Neural crest cell (in vitro differentiated cells): ENCODE results near the gene NKX2-1. TPM values are rescaled to one million over a fixed set of nuclear protein-coding genes. Genes with fewer than 3 reads are reported as not detected.
A peak's percentile ranks its signal among the peaks of the same experiment; 100 is the strongest.

Source experiments
- DNase-seq: peaks from one replicate; pipeline ENCODE4 v3.0.0; 2021; ENCODE audit warnings: low read depth, mixed read lengths, low spot score
- H3K27ac Mint-ChIP-seq: one replicate; pipeline ENCODE4 v1.8.0; 2021; ENCODE audit warnings: mild to moderate bottlenecking, mixed read lengths; ENCODE audit not compliant: unreplicated experiment
- H3K27me3 Mint-ChIP-seq: 2 replicates; pipeline ENCODE4 v1.8.0; 2021; ENCODE audit warnings: low read depth, mild to moderate bottlenecking, mixed read lengths
- H3K36me3 Mint-ChIP-seq: 2 replicates; pipeline ENCODE4 v1.8.0; 2021; ENCODE audit warnings: low read depth, mild to moderate bottlenecking, mixed read lengths
- H3K4me1 Mint-ChIP-seq: 2 replicates; pipeline ENCODE4 v1.8.0; 2021; ENCODE audit warnings: mixed read lengths
- H3K4me3 Mint-ChIP-seq: one replicate; pipeline ENCODE4 v1.8.0; 2021; ENCODE audit warnings: mild to moderate bottlenecking, mixed read lengths
- H3K9me3 Mint-ChIP-seq: 2 replicates; pipeline ENCODE4 v1.8.0; 2021; ENCODE audit warnings: mixed read lengths
- total RNA-seq: library from RNA; stranded (reverse); gene quantifications from 2 replicates; pipeline ENCODE4 v1.2.1, GENCODE V29; 2021
- TF ChIP-seq, protein P1 (sequence below): fragments of 200-600 bp; sonication (generic); conservative IDR thresholded peaks from 2 replicates; pipeline ENCODE4 v1.5.0; 2021; ENCODE audit warnings: antibody characterized with exemption, mild to moderate bottlenecking

NKX2-1 gene
- total RNA-seq, 1 donor from 2014 or later = not detected

DNA sequence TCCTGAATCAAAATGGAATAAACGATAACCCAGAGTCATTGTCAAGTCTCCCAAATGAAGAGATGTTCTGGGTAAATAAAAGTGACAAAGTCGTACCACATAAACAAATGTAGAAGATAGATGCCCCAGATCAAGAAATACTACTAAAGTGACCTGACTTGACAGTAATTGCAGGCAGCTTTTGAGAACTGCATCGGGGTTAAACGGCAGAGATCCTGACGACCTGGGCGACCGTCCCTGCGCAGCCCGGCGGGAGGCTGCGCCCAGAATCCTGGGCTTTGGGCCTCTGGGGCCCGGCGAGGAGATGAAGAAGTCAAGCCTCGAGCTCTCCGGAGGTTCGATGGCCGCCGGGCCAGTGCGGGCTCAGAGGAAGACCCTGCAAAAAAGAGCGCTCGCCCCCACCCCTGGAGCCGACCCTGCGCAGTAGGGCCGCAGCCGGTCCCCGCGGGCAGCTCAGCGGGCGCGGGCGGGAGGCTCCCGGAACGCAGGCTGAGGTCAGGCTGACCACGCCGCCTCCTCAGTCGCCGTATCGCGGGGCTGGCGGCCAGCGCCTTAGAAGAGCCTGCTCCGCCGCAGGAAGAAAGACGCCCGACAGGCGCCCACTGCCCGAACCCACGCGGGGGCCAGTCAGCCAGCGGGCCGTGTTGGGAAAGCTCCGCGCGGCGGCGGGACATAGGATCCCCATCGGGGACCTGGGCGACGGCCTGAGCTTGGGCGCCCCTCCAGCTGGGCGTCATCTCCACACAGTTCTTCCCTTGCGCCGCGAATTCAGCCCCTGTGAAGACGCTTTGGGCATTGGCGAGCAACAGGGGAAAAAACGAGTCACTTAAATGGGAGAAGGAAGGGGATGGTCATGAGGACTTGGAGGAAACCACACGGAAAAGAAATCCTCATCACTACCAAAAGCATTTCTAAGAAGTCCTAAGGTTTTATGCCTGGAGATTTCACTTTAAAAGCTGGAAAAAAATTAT, 16.0 kb downstream of the NKX2-1 start:
- TF ChIP-seq, protein P1, sequence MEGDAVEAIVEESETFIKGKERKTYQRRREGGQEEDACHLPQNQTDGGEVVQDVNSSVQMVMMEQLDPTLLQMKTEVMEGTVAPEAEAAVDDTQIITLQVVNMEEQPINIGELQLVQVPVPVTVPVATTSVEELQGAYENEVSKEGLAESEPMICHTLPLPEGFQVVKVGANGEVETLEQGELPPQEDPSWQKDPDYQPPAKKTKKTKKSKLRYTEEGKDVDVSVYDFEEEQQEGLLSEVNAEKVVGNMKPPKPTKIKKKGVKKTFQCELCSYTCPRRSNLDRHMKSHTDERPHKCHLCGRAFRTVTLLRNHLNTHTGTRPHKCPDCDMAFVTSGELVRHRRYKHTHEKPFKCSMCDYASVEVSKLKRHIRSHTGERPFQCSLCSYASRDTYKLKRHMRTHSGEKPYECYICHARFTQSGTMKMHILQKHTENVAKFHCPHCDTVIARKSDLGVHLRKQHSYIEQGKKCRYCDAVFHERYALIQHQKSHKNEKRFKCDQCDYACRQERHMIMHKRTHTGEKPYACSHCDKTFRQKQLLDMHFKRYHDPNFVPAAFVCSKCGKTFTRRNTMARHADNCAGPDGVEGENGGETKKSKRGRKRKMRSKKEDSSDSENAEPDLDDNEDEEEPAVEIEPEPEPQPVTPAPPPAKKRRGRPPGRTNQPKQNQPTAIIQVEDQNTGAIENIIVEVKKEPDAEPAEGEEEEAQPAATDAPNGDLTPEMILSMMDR = no peak
- Mint-ChIP-seq H3K36me3 (no peaks in the 10 kb centered on the region), H3K9me3 (no peaks in the 10 kb centered on the region), H3K4me1 (no peaks in the 10 kb centered on the region), H3K27ac (no peak overlapping the region), H3K4me3 (no peak overlapping the region), H3K27me3 (peaks cover 96% of the 10 kb centered on the region)
- DNase-seq = peak; percentile 12

DNA sequence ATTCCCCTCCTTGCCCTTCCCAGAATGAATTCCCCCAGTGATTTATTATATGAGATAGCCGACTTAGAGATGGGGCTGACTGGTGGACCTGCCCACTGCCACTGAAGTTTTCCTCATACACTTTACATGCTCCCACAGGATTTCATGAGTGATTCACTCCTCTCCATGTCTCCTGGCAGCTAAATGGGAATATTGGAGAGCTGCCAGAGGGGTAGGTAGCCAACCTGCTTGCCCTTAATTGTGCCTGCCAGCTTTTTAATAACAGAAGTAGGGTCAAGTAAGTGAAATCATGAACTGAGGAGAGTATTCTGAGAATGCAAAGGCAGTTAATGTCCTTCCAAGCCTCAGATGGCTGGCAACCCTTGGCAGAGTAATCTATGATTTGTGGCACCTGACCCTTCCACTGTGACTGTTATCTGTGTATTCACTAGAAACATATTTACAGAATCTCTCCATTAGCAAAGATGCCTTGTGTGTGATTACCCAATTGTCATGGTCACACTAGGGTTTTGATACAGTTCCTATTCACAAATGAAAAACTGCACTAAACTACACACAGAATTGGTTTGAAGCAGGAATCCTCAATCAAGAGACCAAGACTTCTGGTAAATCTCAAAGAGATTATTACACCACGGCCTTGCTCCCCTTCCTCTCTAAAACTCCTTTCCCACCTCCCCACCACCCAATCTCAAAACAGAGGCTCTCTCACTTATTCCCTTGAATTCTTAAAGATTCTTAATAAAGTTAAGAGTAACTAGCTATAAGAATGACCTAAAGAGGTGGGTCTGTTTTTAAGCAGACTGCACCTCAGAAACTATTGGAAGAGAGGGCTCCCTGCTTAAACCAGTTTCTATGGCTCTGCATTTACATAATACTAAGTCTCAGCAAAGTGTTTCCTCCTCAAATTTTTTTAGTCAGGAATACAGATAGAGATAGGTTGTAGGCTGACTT, 17.2 kb downstream of the NKX2-1 start:
- Mint-ChIP-seq H3K36me3 (no peaks in the 10 kb centered on the region), H3K27ac (no peak overlapping the region), H3K4me3 (no peak overlapping the region), H3K9me3 (no peaks in the 10 kb centered on the region), H3K27me3 (peaks cover 95% of the 10 kb centered on the region), H3K4me1 (no peaks in the 10 kb centered on the region)
- TF ChIP-seq, protein P1 = no peak
- DNase-seq = no peak

DNA sequence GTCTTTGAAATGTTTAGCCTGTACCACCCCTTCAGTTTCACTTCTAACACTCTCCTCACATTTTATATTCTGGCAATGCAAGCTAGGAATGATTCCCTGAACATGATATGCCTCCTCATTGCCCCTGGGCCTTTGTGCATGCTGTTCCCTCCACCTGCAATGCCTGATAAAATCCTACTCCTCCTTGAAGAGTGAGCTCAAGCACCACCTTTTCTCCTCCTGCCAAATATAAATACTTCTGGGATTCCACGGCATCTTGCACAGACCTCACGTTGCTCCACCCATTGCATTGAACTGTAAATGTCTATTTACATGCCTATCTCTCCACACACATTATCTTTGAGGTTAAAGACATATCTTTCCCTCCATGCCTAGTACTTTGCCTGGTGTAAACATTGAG, 21.1 kb downstream of the NKX2-1 start:
- TF ChIP-seq, protein P1 = no peak
- no peak for DNase-seq
- Mint-ChIP-seq H3K36me3 (no peaks in the 10 kb centered on the region), H3K9me3 (no peaks in the 10 kb centered on the region), H3K27ac (no peak overlapping the region), H3K4me1 (no peaks in the 10 kb centered on the region), H3K4me3 (no peak overlapping the region), H3K27me3 (peaks cover 98% of the 10 kb centered on the region)

DNA sequence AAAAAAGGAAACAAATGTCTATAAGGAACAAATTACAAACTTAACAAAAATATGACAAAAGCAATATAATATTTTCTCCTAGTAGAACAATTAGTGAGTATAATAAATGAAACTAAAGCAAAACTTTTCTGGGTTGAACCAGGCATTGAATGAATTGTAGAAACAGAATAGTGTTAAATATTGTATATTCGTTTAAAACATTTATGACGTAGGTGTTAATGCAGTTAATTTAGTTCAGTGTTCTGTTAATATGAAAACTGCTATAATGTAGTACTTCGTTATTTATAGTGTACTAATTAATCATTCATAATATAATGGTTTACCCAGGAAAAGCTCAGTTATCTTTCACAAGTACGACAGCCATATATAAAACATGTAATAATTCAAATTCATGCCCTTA, 23.7 kb downstream of the NKX2-1 start:
- TF ChIP-seq, protein P1 = no peak
- H3K36me3 Mint-ChIP-seq = no peaks in the 10 kb centered on the region
- no peak overlapping the region for H3K4me3 Mint-ChIP-seq
- no peak overlapping the region for H3K27ac Mint-ChIP-seq
- DNase-seq = no peak
- peaks cover 98% of the 10 kb centered on the region for H3K27me3 Mint-ChIP-seq
- no peaks in the 10 kb centered on the region for H3K4me1 Mint-ChIP-seq
- H3K9me3 Mint-ChIP-seq = no peaks in the 10 kb centered on the region

DNA sequence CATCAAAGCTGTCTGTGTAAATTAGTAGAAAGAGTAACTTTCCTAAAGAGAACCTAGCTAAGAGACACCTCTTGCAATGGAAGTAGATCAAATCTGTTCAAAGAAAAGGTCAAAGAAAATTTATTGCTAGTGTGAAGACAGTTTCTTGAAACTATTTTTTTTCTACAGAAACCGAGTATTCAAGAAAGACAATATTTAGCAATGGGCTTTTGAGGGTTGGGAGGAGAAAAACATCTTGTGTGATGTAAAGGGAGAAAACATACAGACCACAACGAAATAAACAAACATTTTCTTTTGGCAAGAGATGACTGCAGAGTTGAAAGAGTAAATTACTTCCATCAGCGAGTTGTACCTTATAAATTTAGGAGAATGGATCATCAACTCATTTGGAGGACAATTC, 24.4 kb downstream of the NKX2-1 start:
- Mint-ChIP-seq H3K4me1 (no peaks in the 10 kb centered on the region), H3K9me3 (no peaks in the 10 kb centered on the region), H3K4me3 (no peak overlapping the region), H3K36me3 (no peaks in the 10 kb centered on the region), H3K27ac (no peak overlapping the region), H3K27me3 (peaks cover 98% of the 10 kb centered on the region)
- DNase-seq = no peak
- TF ChIP-seq, protein P1 = no peak
